Kasumi-1 (cell line): ENCODE measurements around the gene ASB2.

Source experiments
- DNase-seq, 2 experiments: peaks; one replicate each; lab custom pipeline; 2025; lab: John Stamatoyannopoulos, UW

The ASB2 gene

DNA sequence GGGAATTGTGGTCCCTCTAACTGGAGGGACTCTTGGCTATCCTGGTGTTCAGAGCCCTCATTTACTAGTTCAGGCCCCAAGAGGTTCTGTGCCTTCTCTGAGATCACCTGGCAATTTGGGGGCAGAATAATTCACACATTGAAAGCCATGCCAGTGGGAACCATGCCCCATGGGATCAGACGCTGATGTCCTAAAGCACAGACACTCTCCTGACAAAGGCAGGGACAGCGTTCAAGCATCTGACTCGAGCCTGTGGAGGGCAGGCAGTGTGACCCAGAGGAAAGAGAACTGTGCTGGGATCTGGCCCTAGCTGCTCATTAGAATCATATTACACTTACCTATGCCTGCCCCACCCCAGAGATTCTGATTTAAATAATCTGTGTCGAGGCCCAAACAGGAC lies 2.4 kb upstream of the ASB2 start:
- no peak for DNase-seq

DNA sequence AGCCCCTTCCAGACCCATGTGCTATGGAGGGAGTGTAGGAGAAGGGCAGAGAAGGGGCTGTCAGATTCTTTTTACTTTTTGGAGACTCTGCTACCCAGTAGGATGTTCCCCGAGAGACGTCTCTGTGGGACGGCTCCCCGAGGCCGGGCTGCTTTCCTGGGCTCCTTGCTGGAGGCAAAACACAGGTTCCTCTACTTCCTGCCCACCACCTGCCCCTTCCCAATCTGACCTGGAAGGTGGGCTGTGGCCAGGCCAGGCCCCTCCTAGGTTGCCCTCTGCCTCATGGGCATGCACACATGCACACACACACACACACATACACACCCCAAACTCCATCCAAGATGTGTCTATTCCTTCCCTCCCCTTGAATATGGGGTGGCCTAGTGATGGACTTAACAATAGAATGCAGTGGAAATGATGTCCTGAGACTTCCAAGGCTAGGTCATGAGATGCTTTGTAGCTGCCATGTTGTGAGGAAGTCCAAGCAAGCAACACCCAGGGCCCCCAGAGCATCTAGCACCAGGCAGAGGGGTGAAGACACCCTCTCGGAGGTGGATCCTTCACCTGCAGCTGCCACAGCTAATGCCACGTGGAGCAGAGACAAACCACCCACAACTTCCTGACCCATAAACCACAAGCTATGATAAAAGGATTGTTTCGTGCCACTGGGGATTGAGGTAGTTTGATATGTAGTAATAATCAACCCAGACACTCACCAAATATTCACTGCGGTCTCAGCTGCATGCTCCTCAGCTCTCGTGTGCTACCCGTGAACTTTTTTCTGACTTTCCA lies 1.6 kb upstream of the ASB2 start:
- no peak for DNase-seq

DNA sequence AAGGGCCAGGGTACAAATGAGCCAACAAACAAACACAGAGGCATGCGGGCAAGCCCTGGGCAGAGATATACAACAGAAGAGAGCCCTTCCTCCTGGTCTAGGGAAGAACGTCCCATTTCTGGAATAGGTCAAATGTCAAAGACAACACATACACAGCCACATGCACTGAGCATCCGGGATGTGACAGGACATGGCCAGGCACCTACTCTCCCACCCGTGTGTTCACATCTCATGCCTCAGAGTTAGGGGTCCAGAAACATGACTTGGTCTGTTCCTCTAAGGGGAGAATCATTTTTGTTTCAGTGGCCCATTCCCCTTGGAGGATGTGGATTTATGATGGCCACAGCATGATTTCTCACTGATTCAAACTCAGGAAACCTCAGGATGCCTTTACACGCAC lies 801 bp upstream of the ASB2 start:
- DNase-seq = no peak

DNA sequence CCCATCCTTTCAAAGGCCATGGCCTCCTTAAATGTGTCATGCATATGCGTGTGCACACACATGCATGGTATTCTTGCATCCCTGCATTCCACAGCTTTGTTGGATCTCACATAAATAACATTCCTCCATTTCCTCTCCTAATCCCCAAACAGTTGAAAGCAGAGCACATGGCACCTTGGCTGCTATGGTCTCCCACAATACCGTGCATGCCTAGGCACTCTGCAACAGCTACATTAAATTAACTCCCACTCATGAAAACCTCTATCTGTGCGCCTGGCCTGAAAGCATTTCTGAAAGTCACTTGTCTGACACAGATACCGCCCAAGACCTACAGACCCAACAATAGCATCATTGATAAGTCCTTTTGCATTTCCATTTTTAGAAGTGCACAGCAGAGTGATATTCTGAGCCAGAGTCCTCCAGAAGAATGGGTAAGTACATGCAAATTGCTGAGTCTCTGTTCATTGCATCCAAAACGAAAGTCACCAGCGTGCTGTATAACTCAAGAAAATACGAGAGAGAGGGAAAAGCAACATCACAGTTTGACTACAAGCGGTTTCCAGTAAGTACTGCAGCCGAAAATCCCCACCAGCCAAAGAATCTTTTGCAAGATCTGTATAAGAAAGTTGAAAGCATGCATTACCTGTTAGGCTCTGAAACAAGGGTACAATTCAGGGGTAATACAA lies 436 bp downstream of the ASB2 start:
- peak in 1 of 2 experiments; percentile 12 for DNase-seq

DNA sequence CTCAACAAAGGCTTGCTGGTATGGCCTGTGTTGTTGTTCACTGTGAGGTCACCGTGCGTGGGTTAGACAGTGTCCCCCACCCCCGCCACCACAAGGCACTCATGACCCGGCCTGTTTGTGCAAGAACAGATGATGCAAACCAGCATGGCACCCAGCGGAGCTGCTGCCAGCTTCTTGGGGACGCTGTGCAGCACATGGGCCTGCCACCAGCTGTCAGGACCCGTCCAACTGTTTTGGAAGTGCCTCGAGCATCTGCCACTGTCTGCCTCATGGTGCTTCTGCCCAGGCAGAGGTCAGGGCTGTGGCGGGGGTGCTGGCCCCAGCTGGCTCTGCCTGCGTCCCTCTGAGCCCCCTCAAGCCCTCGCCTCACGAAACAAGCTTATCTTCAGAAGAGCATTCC lies 1.5 kb downstream of the ASB2 start:
- no peak for DNase-seq

DNA sequence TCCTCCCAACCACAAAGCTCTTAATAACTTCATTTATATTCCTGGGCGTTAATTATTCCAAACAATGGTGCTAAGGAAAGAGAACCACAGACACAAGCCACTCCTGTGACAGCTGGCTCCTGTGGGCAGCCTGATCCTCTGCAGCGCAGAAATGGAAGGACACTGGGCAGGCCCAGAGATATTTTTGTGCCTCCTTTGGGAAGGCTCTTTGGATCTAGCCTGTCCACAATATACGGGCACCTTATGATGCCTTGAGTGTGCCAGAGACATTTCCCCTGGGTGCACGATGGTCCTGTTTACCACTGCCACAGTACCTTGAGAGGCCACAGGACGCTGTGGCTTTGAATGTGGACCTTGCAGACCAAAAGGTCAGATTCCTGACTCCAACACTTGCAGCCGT lies 2.1 kb downstream of the ASB2 start:
- DNase-seq = no peak

DNA sequence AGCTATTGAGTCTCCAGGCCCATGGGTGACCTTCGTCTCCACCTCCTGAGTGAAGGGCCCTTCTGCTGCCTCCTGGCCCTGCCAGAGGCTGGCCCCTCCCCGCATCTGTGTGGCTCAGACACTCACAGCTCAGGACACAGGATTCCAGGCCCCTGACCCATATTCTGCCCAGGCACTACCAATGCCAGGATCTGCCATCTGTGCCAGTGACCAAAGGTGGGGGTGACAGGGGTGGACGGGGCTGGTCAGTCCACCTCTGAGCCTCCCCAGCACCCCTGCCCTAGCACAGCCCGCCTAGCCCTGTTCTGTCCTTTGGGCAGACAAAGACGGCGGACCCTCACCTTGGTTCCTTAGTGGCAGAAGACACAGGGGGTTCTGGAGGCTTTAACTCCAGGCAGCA lies 2.8 kb downstream of the ASB2 start:
- DNase-seq = no peak

DNA sequence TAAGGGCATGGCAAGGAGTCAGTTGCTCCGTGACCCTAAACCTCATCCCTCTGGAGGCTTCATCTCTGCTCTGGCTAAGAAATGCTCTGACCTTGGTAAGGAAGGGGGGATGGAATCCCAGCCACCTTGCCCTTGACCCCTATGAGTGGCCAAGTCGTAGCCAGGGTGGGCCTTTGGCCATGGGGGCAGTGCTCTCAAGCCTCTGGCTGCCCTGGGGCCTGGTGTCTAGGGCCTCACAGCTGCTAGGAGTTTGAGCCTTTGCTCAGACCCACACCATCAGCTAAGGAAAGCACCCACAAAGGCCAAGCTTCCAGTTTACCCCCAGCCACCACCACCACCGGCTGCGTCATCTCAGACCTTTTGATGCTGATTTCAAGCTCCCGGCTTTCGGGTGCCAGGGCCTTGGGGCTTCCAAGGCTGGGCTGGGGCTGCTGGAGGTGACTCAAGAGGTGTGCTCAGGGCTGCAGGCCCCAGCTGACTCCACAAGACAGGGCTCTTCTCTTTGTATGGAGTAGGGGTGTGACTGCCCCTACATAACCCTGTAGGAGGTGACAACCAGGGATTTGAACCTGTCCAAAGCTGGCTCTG lies 3.7 kb downstream of the ASB2 start:
- no peak for DNase-seq

DNA sequence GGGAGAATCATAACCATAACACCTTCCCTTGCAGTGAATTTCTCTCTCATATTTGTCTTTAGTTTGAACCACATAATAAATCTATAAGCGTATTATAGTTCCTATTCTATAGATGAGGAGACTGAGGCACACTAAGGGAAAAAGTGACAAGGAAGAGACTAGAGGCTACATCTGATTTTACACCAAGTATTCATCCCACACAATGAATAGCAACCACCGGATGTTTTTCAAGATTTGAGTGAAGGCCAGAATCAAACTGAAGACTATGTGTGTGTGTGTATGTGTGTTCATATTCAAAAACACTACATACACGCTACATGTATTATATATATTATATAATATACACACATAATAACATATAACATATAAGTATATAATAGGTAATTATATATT lies 4.7 kb downstream of the ASB2 start:
- no peak for DNase-seq

DNA sequence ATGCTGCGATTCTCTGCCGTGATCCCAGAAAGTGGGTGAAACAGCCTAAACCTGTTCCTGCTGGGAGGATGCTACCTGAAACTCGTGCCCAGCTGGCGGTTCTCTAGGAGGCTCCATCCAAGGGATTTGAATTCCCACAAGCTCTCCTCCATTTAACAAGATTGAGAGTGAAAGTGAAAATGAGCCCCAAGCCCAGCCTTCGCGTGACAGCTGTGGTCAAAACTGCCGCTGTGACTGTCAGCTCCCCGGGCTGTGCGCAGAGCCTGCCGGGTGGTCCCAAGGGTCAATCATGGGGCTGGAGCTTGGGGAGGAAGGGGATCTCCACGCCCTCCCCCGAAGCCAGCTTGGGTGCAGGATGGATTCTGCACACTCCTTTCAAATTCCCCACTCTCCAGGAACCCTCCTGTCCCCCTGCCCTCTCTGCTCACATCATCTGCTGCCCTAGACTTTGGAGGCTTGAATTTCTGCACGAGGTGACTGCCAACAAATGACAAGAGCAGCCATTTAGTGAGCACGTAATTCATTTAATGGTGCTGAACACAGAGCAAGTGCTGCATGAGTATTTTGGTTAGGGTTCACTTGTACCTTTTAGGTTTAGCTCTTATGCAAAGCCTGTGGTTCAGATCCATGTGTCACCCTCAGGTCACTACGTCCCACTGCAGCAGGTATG lies 5.3 kb downstream of the ASB2 start:
- DNase-seq = peak in 1 of 2 experiments; percentile 19

DNA sequence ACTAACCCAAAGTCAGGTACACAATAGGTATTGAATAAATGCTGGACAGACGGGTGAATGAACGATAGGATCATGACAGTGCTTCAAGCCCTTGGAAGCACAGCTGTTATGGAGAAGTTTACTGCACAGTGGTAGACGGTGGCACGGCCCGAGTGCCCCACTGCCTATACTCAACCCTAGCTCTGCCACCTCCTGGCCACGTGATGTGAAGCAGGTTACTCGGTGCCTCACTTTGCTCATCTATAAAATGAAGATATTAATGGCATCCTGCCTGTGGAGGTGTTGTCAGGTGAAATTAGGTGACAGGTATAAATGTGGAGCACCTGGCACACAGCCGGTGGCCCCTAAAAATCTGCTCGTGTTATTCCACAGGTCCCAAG lies 5.8 kb downstream of the ASB2 start:
- peak; percentile 55 to 56 for DNase-seq

DNA sequence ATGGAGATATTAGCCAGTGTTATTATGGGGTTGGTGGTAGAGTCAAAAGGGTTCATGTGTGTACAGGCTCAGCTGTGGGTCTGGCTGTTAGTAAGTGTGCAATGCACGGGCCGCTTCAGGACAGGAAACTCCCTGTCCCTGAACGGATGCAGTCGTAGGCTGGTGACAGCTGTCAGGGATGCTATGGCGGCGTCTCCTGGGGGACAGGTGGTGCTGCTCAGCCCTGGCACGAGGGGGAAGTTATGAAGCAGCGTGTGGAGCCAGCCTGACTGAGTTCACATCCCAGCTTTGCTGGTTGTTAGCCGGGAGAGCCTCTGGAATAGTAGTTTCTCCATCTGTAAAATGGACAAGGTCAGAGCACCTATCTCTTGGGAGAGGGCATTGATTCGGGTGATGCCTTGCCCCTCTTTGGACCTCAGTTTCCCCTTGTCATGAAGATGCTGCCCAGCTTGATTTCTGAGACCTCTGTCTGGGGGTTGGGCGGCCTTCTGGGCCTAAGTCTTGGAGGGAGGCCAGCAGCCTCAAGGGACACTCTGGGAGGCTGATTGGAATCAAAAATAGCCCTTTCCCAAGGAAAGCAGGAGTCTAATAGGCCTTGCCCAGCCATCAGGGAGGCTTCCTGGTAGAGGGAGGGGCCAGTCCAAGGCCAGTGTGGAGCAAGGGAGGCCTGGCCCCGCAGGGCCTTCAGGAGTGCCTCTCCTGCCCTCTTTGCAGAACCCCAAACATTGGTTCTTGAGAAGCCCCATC lies 7.1 kb downstream of the ASB2 start:
- no peak for DNase-seq

DNA sequence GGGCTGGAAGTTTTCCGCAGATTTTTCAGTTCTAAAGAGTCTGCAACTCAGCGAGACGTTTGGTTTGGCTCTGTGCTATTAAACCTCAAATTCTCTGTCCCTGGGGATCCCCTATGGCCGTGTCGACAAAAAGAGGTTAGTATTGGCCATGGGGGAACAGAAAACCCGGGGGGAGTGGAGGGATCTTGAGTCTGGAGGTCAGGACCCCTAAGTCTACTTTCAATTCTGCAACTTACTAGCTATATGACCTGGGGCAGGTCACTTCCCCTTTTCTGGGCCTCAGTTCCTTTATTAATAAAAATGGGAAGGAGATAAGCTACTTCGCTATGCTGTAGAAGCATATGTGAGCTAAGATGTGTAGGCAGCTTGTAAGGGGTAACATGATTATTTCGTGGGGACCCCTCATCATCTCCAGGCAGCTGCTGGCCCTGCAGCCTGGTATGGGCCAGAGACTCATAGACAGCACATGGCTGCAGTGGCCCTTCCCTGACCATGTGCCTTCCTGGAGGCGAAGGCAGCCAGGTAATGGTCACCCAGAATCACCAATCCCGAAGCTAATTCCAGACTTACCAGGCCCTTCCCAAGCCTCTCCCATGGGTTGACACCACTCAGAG lies 8.6 kb downstream of the ASB2 start:
- peak; percentile 42 to 52 for DNase-seq

DNA sequence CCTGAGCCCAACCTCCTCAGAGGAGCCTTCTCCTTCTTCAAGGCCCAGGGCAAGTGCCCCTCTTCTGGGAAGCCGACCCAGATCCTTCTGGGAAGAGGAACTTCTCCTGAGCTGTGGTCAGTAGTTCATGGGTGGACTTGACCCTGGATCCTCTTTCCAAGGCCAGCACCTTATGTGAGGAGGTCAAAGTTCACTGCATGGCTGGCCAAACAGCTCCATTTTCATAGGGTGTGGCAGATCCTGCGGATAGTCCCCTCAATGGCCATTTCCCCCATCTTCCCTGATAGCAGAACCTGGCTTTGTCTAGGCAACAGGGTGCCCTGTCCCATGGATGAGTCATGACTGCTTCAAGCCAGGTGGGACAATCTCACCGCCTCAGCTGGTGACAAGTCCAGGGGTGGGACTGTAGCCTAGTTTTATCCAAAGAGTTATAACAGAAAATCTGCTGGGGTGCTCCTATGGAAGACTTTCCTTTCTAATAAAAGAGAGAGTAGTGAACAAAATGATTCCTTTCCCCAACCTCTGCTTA lies 10.4 kb downstream of the ASB2 start:
- no peak for DNase-seq

DNA sequence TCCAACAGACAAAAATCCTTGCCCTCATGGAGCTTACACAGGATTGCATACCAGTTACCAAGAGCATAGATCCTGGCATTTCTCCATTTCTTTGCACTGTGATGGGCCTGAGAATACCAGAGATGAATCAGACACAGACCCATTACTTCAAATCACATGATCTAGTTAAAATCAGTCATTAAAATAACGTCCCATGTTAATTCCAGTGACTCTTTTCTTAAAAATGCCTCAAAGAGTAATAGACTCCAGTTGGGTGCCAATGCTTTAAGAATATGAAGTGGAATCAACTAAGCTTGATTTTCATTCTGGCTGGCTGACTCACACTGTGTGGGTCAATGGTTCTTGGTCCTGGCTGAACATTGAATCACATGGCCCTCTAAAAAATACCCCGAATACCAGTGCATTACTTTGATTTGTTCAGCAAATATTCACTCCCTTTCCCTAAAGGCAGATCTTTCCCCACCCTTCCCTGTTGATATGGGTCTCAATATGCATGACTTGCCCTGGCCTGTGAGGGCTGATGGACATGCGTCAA lies 11.0 kb downstream of the ASB2 start:
- DNase-seq = no peak

DNA sequence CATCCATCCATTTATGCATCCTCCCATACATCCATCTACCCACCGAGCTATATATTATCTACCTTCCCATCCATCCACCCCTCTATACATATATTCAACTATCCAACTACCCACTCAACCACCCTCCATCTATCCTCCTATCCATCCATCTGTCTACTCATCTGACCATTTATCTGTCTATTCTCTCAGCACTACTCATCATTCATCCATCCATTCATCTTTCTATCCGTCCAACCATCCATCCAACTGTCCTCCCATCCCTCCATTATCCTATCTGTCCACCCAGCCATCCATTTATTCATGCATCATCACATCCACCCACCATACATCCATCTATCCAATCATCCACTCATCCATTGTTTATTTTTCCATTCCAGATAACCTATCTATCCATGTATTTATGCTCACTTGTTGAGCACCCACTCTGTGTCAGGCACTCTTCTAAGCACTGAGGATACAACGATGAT lies 11.5 kb downstream of the ASB2 start:
- DNase-seq = no peak

DNA sequence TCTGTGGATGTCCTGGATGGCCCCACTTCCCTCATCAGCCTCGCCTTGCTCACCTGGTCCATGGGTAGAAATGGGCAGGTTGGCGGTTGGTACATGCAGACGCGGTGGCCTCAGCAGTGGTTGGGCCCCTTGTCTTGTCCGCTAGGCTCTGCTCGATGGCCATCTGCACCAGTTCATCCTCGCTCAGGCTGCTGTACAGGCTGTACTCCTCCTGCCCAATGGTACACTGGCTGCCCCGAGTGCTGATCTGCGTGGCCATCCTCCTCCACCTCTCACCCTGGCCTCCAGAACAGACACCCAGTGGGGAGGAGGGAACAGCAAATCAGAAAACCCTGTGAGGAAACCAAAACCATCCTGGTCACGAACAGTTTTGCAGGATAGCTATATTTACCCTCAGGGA lies 12.1 kb downstream of the ASB2 start:
- no peak for DNase-seq

DNA sequence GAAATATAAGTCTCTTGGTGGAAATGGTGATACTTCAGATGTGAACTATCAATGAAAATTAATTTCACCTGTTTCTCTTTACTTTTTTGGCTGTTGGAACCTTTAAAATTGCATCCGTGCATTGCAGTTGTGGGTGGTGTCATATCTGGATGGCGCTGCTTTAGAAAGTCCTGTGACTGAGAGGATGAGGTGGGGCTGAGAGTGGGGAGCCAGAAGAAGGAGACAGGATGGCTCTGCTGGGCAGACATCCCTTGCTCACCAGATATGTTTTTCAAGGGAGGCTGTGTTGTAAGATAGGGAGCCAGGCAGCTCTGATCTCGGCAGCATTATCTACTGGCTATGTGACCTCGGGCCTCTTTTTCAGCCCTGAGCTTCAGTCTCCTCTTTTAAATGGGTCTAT lies 12.7 kb downstream of the ASB2 start:
- no peak for DNase-seq

DNA sequence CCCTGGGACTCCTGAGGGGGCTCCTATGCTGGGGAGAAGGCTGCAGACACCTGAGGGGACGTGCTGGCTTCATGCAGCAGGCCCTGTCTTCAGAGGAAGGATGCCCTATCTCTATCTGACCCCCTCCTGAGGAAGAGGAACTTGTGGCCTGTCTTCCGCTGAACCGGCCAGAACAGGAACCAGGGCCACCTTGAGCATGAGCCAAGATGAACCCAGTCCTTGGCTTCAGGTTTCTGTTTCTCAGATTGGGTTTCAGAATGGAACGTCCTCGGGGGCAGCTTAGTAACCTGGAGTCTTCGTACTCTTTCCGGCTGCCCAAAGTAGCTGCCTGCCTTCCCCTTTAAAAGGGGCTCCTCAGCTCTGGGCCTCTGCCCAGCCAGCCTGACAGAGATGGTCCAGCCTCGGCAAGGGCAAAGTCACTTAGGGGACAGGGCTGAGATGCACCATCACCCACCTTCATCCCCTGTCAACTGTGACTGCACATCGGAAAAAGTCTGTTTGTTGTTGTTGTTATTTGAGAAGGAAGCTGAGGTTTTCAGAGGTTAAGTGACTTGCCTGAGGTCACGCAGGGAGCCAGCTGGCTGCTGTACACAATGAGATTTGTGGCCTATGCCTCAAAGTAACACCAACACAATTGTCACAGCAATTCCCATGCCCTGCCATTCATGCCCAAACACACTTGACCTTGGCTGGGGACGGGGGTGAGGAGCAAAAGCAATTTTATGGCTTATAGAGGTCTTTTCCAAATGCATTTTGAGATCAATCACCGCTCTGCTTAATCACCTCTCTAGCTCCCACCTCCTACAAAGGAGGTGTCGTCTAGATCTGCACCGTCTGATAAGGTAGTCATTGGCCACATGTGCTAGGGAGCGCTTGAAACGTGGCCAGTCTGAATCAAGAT lies 13.4 kb downstream of the ASB2 start:
- DNase-seq = peak; percentile 60 to 76

DNA sequence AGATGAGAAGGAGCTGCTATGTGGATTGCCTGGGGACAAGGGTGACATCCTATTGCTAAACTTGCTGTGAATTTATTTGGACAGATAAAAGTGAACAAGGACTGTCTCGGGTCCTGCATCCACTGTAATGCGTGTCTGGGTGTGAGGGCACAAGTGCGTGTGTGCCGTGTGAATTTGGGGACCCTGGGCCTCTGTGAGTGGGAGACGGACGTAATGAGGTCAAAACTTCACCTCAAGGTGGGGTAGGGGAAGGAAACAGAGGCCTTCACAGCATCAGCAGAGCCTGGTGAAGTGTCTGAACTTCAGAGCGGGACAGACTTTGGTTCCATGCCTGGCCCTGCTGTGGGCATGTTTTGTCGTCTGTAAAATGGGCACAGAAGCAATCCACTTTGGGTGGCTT lies 14.8 kb downstream of the ASB2 start:
- no peak for DNase-seq
